Rectal smooth muscle tissue (tissue), 1 donor: Measurements from ENCODE around the gene KLHDC1.
"Not testable (repeated sequence)": the region's sequence is repeated elsewhere in the genome, so short reads cannot be mapped to it uniquely, and the experiment has no call there.

Source experiments
- H3K27ac ChIP-seq: one replicate; pipeline ENCODE4 v1.7.0; 2013; ENCODE audit warnings: low read depth, low read length, inconsistent platforms
- H3K27me3 ChIP-seq: one replicate; pipeline ENCODE4 v1.7.0; 2013; ENCODE audit warnings: low read length; ENCODE audit not compliant: control insufficient read depth, insufficient read depth
- H3K36me3 ChIP-seq: one replicate; pipeline ENCODE4 v1.7.0; 2013; ENCODE audit warnings: low read length; ENCODE audit not compliant: control insufficient read depth, insufficient read depth
- H3K4me1 ChIP-seq: one replicate; pipeline ENCODE4 v1.7.0; 2013; ENCODE audit warnings: low read length; ENCODE audit not compliant: control insufficient read depth, insufficient read depth
- H3K4me3 ChIP-seq: one replicate; pipeline ENCODE4 v1.7.0; 2013; ENCODE audit warnings: low read length
- H3K9ac ChIP-seq: one replicate; pipeline ENCODE4 v1.7.0; 2013; ENCODE audit warnings: low read length

KLHDC1 gene

DNA sequence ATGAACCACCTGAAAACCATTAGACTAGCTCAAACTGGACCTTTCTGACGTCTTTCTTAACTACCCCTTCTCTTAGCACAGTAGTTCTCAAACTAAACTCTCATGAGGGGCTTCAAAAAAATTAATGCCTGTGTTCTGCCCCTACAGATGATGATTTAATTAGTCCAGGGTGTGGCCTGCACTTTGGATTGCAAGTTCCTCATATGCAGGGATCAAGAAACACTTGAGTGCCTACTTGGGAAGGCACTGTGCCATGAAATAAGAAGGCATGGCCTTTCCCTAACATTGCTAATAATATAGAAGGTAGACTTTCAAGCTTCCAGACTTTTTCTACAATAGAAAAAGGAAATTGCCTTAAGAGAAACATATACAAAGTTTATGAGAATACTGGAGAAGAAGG is 52.3 kb downstream of the KLHDC1 start:
- Histone ChIP-seq H3K27me3 (no peaks in the 10 kb centered on the region), H3K27ac (no peak overlapping the region), H3K9ac (no peak overlapping the region), H3K4me1 (no peaks in the 10 kb centered on the region), H3K4me3 (no peak overlapping the region), H3K36me3 (peaks cover 3% of the 10 kb centered on the region)

GRCh38 chr14:49746476-49746875 is 53.6 kb downstream of the KLHDC1 start:
- H3K27me3 ChIP-seq, H3K9ac ChIP-seq, H3K4me3 ChIP-seq, H3K36me3 ChIP-seq, H3K4me1 ChIP-seq, H3K27ac ChIP-seq: not testable (repeated sequence)

DNA sequence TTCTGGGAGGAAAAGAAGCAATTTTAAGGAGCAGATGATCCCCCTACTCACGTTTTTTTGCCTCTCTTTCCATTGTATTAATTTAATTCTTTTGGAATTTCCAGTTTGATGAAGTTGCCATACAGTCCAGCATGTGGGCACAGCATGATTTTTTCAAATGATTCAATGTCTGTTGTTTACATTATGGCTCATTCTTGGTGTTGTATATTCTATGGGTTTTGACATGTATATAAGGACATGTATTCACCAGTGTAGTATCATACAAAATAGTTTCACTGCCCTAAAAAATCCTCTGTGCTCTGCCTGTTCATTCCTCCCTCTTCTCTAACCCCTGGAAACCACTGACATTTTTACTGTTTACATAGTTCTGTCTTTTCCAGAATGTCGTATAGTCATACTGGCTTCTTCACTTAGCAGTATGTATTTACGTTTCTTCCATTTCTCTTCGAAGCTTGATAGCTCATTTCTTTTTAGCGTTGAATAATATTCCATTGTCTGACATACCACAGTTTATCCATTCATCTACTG is 61.7 kb downstream of the KLHDC1 start:
- no peak overlapping the region for H3K27ac ChIP-seq
- H3K4me1 ChIP-seq, result no peaks in the 10 kb centered on the region
- H3K27me3 ChIP-seq, result no peaks in the 10 kb centered on the region
- H3K36me3 ChIP-seq, result no peaks in the 10 kb centered on the region
- no peak overlapping the region for H3K9ac ChIP-seq
- no peak overlapping the region for H3K4me3 ChIP-seq

GRCh38 chr14:49755378-49755777 is 62.5 kb downstream of the KLHDC1 start:
- Histone ChIP-seq H3K27ac (no peak overlapping the region), H3K9ac (no peak overlapping the region)

DNA sequence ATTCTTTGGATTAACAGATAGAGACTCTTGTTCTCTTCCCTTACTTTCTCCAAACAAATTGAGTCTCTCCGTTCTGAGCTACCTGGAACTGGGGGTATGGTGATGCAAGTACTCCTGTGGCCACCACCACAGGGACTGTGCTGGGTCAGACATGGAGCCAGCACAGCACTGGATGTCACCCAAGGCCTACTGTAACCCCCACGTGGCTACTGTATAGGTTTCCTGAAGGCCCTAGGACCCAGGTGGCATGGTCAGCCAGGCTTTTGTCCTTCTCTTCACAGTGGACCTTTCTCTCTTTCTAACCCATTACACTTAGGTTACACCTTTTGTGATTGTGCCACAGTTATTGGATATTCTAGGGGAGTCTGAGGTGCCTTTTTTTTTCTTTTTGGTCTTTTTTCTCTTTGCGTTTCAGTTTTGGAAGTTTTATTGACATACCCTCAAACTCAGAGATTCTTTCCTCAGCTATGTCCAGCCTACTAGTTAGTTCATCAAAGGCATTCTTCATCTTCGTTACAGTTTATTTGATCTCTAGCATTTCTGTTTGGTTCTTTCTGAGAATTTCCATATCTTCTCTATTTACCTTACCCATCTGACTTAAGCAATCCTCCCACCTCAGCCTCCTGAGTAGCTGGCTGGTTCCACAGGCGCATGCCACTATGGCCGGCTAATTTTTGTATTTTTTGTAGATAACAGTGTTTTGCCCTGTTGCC is 69.1 kb downstream of the KLHDC1 start:
- Histone ChIP-seq H3K4me1 (peaks cover 3% of the 10 kb centered on the region), H3K9ac (no peak overlapping the region), H3K27ac (no peak overlapping the region), H3K4me3 (no peak overlapping the region), H3K27me3 (no peaks in the 10 kb centered on the region), H3K36me3 (no peaks in the 10 kb centered on the region)

More at GRCh38 chr14:49755378-49755777, 62.5 kb downstream of the KLHDC1 start:
- Histone ChIP-seq H3K4me1 (no peaks in the 10 kb centered on the region), H3K4me3 (no peak overlapping the region), H3K27me3 (no peaks in the 10 kb centered on the region), H3K36me3 (no peaks in the 10 kb centered on the region)

DNA sequence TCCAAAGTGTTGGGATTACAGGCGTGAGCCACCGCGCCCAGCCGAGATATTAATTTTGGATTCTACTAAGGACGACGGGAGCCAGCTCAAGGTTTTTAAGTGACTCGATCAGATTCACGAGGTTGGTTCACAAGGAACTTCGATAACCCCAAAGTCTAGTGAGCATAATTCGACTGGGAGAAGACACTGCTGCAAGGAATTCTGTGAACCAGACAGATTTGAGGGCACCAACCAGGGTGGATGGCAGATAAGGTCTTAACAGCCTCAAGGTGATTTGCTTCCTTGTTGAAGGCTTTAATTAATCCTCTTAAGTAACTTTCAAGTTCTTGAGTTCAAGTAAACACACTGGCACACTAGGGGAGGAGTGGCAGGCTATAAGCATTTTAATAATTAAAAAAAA is 73.9 kb downstream of the KLHDC1 start:
- no peaks in the 10 kb centered on the region for H3K36me3 ChIP-seq
- H3K4me1 ChIP-seq, result peaks cover 14% of the 10 kb centered on the region
- peak overlapping the region; percentile 64 for H3K4me3 ChIP-seq
- H3K27me3 ChIP-seq, result no peaks in the 10 kb centered on the region
- H3K9ac ChIP-seq, result peak overlapping the region; percentile 86
- peak overlapping the region; percentile 93 for H3K27ac ChIP-seq

DNA sequence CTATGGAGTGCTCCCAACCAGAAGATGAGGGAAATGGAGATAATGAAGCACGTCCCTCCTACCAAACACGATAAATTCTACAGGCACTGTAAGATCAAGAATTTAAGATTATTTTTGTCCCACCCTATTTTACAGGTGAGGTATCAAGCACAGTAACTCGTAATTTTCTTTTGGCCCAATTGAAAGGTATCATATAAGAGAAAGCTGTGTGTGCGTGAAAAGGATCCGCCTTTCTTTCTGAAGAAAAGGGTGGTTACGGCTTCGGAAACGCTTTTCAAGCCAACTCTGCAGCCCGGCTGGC is 74.3 kb downstream of the KLHDC1 start:
- H3K27me3 ChIP-seq, result no peaks in the 10 kb centered on the region

GRCh38 chr14:49767571-49768300 is 74.8 kb downstream of the KLHDC1 start, which contains the start of gene KLHDC2:
Gene KLHDC2 (plus strand): TSS chr14:49768153. CDS start chr14:49768469, 316 bp downstream.
- Histone ChIP-seq H3K9ac (peak within 1 kb of the TSS; percentile 87), H3K36me3 (no peaks in the 10 kb centered on the region), H3K27me3 (no peaks in the 10 kb centered on the region), H3K4me3 (peak within 1 kb of the TSS; percentile 90), H3K4me1 (peaks cover 14% of the 10 kb centered on the region), H3K27ac (peak within 1 kb of the TSS; percentile 93)

More for the DNA sequence above, 74.3 kb downstream of the KLHDC1 start:
- Histone ChIP-seq H3K4me1 (peaks cover 14% of the 10 kb centered on the region), H3K36me3 (no peaks in the 10 kb centered on the region), H3K9ac (peak overlapping the region; percentile 86), H3K4me3 (peak overlapping the region; percentile 64), H3K27ac (peak overlapping the region; percentile 93)

- H3K27ac ChIP-seq, result peak overlapping the region; percentile 93
Observed at GRCh38 chr14:49768301-49769121, 75.6 kb downstream of the KLHDC1 start.

GRCh38 chr14:49769171-49769570 is 76.3 kb downstream of the KLHDC1 start:
- Histone ChIP-seq H3K9ac (peak overlapping the region; percentile 12), H3K4me1 (peaks cover 14% of the 10 kb centered on the region), H3K27me3 (no peaks in the 10 kb centered on the region), H3K27ac (peak overlapping the region; percentile 93), H3K36me3 (no peaks in the 10 kb centered on the region), H3K4me3 (peak overlapping the region; percentile 90)

More at GRCh38 chr14:49768301-49769121, 75.6 kb downstream of the KLHDC1 start:
- no peaks in the 10 kb centered on the region for H3K27me3 ChIP-seq
- H3K4me1 ChIP-seq, result peaks cover 14% of the 10 kb centered on the region
- H3K36me3 ChIP-seq, result no peaks in the 10 kb centered on the region
- H3K9ac ChIP-seq, result peak overlapping the region; percentile 87
- peak overlapping the region; percentile 90 for H3K4me3 ChIP-seq

- peak overlapping the region; percentile 90 for H3K4me3 ChIP-seq
- no peaks in the 10 kb centered on the region for H3K36me3 ChIP-seq
- no peaks in the 10 kb centered on the region for H3K27me3 ChIP-seq
- no peak overlapping the region for H3K9ac ChIP-seq
- peak overlapping the region; percentile 9 for H3K27ac ChIP-seq
- H3K4me1 ChIP-seq, result peaks cover 14% of the 10 kb centered on the region
Observed at GRCh38 chr14:49769581-49770211, 76.8 kb downstream of the KLHDC1 start.
